Measurements from ENCODE around the gene ZNF681. TPM values are rescaled to one million over a fixed set of nuclear protein-coding genes. Genes with fewer than 3 reads are reported as not detected.
"Not testable (repeated sequence)": the region's sequence is repeated elsewhere in the genome, so short reads cannot be mapped to it uniquely, and the experiment has no call there.

Gene ZNF681
- total RNA-seq, 1 experiment from 2014 or later = 4.1 TPM

GRCh38 chr19:23709347-23709746, 49.3 kb downstream of the ZNF681 start:
- in situ Hi-C loops (cut with HindIII; ENCODE audit: low sequenced_read_pairs) = no loop called here
- no peak for DNase-seq (ENCODE audit: low spot score)

GRCh38 chr19:23706657-23707056, 52.0 kb downstream of the ZNF681 start:
- DNase-seq (ENCODE audit: low spot score) = no peak
- in situ Hi-C loops (cut with HindIII; ENCODE audit: low sequenced_read_pairs) = no loop called here

GRCh38 chr19:23699521-23699860, 59.2 kb downstream of the ZNF681 start:
- in situ Hi-C loops (cut with HindIII; ENCODE audit: low sequenced_read_pairs) = no loop called here

GRCh38 chr19:23698711-23699520, 59.8 kb downstream of the ZNF681 start:
- DNase-seq (ENCODE audit: low spot score) = no peak
- in situ Hi-C loops (cut with HindIII; ENCODE audit: low sequenced_read_pairs) = no loop called here

More at GRCh38 chr19:23699521-23699860, 59.2 kb downstream of the ZNF681 start:
- no peak for DNase-seq (ENCODE audit: low spot score)

GRCh38 chr19:23692937-23693336, 65.8 kb downstream of the ZNF681 start:
- DNase-seq (ENCODE audit: low spot score); in situ Hi-C loops (cut with HindIII; ENCODE audit: low sequenced_read_pairs): not testable (repeated sequence)

Other genes starting within 250 kb of the ZNF681 start
- gene ZNF675, start 71.7 kb downstream of the ZNF681 start, total RNA-seq (2014; rRNA removed; shearing (Covaris generic)) = 2.3 and 5.5 TPM in 2 replicates
- 1.7 and 8.4 TPM in 2 replicates for gene ZNF726, start 156.0 kb upstream of the ZNF681 start, total RNA-seq (2014; rRNA removed; shearing (Covaris generic))

All from G401 (cell line).